Amniotic stem cell (primary cell): ENCODE measurements around the gene ZNF2.
"Not testable (repeated sequence)": the region's sequence is repeated elsewhere in the genome, so short reads cannot be mapped to it uniquely, and the experiment has no call there.

Experiments
- DNase-seq: peaks from one replicate; lab custom pipeline; 2025; lab: John Stamatoyannopoulos, UW

ZNF2 gene

GRCh38 chr2:95165371-95166064 is at the start of gene ZNF2:
Gene ZNF2, plus strand, starts transcription at chr2:95165809. Its CDS starts 10,418 bp downstream, at chr2:95176227.
- DNase-seq: peak; percentile 98

GRCh38 chr2:95121093-95121406 is 44.6 kb upstream of the ZNF2 start:
- peak; percentile 1 for DNase-seq

GRCh38 chr2:95121407-95122196 is 44.0 kb upstream of the ZNF2 start, which contains the start of gene MRPS5:
Gene MRPS5, minus strand, starts transcription at chr2:95121808. Its CDS starts 17 bp downstream, at chr2:95121791.
- peak; percentile 53 for DNase-seq

DNA sequence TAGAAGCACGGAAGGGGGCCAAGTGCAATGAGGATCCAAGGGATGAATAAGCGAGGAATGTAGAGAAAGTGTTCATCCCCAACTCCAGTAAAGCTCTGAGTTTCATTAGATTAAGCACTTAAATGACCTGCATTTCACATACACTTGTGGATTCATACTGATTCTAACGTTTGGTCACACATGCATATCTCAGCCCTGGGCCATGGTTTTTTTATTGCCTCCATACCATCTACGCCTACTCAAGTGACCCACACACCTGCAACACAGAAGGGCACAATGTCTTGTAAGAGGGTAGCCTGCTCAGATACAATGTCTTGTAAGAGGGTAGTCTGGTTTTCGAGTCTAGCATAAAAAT is 43.4 kb upstream of the ZNF2 start:
- DNase-seq: no peak

DNA sequence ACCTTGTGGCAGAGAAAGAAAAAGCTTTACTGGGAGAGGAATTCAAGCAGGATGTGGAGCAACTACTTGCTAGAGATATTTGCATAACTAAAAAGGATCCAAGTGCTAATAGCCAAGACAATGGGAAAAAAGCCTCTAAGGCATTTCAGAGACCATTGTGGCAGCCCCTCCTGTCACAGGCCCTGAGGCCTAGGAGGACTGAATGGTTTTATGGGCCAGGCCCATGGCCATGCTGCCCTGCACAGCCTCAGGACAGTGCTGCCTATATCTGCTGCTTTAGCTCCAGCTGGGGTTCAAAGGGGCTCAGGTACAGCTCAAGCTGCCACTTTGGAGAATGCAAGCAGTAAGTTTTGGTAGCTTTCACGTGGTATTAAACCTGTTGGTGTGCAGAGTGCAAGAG is 26.9 kb upstream of the ZNF2 start:
- no peak for DNase-seq

- no peak for DNase-seq
Observed at GRCh38 chr2:95143838-95144237, 21.8 kb upstream of the ZNF2 start.

GRCh38 chr2:95149397-95149984 is 16.1 kb upstream of the ZNF2 start:
- no peak for DNase-seq

- DNase-seq: no peak
Observed at GRCh38 chr2:95158441-95158840, 7.2 kb upstream of the ZNF2 start.

DNA sequence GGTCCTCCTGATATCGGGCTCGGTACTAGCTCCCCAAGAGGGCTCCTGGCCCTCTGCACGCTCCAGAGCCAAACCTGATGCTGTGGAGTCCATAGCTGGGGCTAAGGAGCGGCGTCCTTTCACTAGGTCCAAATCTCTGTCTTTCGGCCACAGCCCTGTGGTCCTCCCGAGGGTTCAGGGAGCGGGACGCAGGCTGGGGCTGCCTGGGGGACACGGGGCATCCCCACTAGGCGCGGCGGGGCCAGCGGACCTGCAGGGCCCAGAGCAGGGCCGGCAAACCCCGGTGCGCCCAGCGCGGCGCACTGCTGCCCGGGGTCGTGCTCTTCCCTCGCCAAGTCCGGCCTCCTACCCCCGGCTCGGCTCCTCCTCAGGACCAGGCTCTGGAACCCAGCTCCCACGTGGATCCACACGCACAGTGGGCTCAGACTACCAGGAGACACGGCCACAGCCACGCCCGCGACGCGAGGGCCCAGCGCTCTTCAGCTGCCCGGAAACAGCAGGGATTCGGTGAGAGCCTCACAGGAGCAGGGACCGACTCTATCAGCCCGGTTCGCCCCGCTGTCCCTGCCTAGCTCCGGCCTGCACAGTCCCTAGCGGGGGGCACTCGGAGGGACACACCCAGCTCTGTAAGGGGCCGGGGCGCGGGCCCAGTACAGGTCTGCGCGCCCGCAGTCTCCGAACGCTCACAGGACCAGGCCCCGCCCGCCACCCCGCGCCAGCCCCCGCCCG is 6.6 kb upstream of the ZNF2 start:
- DNase-seq: peak; percentile 1

- DNase-seq: peak; percentile 16
Observed at GRCh38 chr2:95159690-95160449, 5.7 kb upstream of the ZNF2 start, which contains the start of gene ZNF514. Gene ZNF514, minus strand, starts transcription at chr2:95159848. Its CDS starts 6,595 bp downstream, at chr2:95153253.

- DNase-seq: no peak
Observed at GRCh38 chr2:95165030-95165370, 609 bp upstream of the ZNF2 start.

GRCh38 chr2:95166065-95166763 is 605 bp downstream of the ZNF2 start:
- DNase-seq: no peak

- DNase-seq: no peak
Observed at GRCh38 chr2:95171902-95172301, 6.3 kb downstream of the ZNF2 start.

DNA sequence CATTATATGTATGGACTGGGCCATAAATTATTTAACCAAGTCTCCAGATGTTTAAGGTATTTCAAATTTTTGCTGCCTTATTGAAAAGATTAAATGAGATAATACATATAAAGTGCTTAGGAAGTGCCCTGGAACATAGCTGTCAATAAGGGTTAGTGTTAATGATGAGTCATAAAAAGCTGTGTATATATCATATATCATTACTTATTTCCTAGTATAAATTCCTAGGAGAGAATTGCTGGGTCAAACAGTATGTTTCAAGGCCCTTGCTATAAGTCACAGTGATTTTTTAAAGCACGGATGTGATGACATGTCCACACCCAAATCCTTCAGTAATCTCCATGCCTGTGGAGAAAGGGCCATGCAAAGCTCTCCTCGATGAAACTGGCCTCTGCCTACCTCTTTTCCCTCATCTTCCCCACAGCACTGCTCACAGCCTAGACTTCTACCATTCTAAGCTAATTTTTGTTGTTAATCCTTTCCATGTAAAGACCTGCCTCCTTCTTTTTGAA is 8.5 kb downstream of the ZNF2 start:
- DNase-seq: no peak

DNA sequence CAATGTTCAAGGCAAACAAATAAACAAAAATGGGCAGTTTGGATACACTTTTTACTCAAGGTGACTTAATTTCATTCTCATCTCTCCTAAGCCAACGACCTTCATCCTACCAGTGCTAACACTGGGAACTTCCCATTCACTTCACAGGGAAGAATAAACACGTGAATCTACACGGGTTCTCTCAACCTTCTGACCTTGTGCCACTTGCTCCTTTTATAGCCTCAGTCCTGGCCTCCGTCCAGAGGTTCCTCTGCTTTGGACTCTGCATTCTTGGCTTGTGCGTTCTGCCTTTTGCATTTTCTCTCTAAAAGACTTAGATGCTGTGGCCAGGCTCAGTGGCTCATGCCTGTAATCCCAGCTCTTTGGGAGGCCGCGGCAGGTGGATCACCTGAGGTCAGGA is 13.8 kb downstream of the ZNF2 start:
- no peak for DNase-seq

DNA sequence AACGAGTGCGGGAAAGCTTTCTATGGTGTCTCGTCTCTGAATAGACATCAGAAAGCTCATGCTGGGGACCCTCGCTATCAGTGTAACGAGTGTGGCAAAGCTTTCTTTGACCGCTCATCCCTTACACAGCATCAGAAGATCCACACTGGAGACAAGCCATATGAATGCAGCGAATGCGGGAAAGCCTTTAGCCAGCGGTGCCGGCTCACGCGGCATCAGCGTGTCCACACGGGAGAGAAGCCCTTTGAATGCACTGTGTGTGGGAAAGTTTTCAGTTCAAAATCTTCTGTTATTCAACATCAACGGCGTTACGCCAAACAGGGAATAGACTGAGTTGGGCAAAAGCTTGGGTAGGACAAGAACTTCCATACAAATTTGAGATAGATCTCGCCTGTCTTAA is 16.2 kb downstream of the ZNF2 start:
- no peak for DNase-seq

- DNase-seq: no peak
Observed at GRCh38 chr2:95185197-95185596, 19.6 kb downstream of the ZNF2 start.

- DNase-seq: no peak
Observed at GRCh38 chr2:95185973-95186372, 20.4 kb downstream of the ZNF2 start.

DNA sequence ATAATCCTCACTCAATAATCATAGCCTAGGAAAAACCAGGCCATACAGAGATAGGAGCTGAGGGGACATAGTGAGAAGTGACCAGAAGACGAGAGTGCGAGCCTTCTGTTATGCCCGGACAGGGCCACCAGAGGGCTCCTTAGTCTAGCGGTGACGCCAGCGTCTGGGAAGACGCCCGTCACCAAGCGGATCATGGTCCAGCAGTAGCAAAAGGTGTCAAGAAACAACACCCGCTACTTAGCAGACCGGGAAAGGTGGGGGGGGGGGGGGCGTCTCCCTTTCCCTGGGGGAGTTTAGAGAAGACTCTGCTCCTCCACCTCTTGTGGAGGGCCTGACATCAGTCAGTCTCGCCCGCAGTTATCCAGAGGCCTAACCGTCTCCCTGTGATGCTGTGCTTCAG is 27.3 kb downstream of the ZNF2 start:
- DNase-seq: not testable (repeated sequence)

GRCh38 chr2:95203911-95204310 is 38.3 kb downstream of the ZNF2 start:
- no peak for DNase-seq

GRCh38 chr2:95204396-95204795 is 38.8 kb downstream of the ZNF2 start:
- no peak for DNase-seq
